ENCODE measurements around the gene PTGES. TPM values are rescaled to one million over a fixed set of nuclear protein-coding genes. Genes with fewer than 3 reads are reported as not detected.

PTGES gene
- total RNA-seq, 1 experiment from 2014 or later = 17.2 TPM

- Histone ChIP-seq H3K9me2 (ENCODE audit: insufficient read depth) (no peaks in the 10 kb centered on the region), H2AFZ (ENCODE audit: low read depth, low read length, poor library complexity, severe bottlenecking) (no peak overlapping the region), H4K20me1 (ENCODE audit: insufficient read depth) (no peaks in the 10 kb centered on the region), H3K4me1 (ENCODE audit: control insufficient read depth in 1 of 2, insufficient read depth in 2 of 2, low read length in 2 of 2) (no peaks in the 10 kb centered on the region), H3K27me3 (ENCODE audit: insufficient read depth, low read length) (no peaks in the 10 kb centered on the region), H3K79me2 (ENCODE audit: insufficient read depth, low read length) (no peaks in the 10 kb centered on the region), H3K4me2 (ENCODE audit: low read length) (no peak overlapping the region), H3K9me3 (ENCODE audit: control insufficient read depth in 1 of 2, insufficient read depth in 1 of 2, low read depth in 1 of 2, low read length in 2 of 2) (no peaks in the 10 kb centered on the region), H3K27ac (ENCODE audit: low read depth, low read length) (no peak overlapping the region), H3K9ac (ENCODE audit: low read length) (no peak overlapping the region), H3K4me3 (replicated peaks in 1 of 2; ENCODE audit: low read depth in 1 of 2, low read length in 2 of 2) (no peak overlapping the region), H3K36me3 (ENCODE audit: control insufficient read depth in 1 of 2, insufficient read depth in 2 of 2, low read length in 2 of 2) (no peaks in the 10 kb centered on the region)
- intact Hi-C loops (cut with micrococcal nuclease) = no loop called here
- DNase-seq (ENCODE audit: low read depth, low spot score) (no peak), ATAC-seq (no peak)
- RAD21 ChIA-PET (ENCODE audit: low non-redundant PET in 1 of 2, low total read pairs in 2 of 2, uncharacterized antibody in 2 of 2, unreplicated experiment in 2 of 2) = no interaction called here
- POLR2A ChIA-PET = no interaction called here
- CTCF ChIA-PET = no interaction called here
- no TSS peak for BruUV-seq (replicated peaks)
- TF ChIP-seq CEBPB (IDR thresholded peaks at IDR 0.05; ENCODE audit: low read depth) (no peak), EZH2phosphoT487 (IDR thresholded peaks at IDR 0.05; ENCODE audit: borderline replicate concordance) (no peak), ELF1 (IDR thresholded peaks at IDR 0.05; ENCODE audit: borderline replicate concordance, low read depth) (no peak), MAX (IDR thresholded peaks at IDR 0.05) (no peak), ATF3 (IDR thresholded peaks at IDR 0.05) (no peak), TCF7L2 (IDR thresholded peaks at IDR 0.05; ENCODE audit: borderline replicate concordance, extremely low read depth, insufficient read depth, insufficient read length) (no peak), SIN3A (IDR thresholded peaks at IDR 0.05; ENCODE audit: low read depth) (no peak)
Measured at GRCh38 chr9:129704807-129705206, 48.0 kb downstream of the PTGES start.

GRCh38 chr9:129703667-129704355 lies 49.0 kb downstream of the PTGES start:
- CTCF ChIA-PET = no interaction called here
- POLR2A ChIA-PET = no interaction called here
- Histone ChIP-seq H4K20me1 (ENCODE audit: insufficient read depth) (no peaks in the 10 kb centered on the region), H3K36me3 (ENCODE audit: control insufficient read depth in 1 of 2, insufficient read depth in 2 of 2, low read length in 2 of 2) (no peaks in the 10 kb centered on the region), H3K79me2 (ENCODE audit: insufficient read depth, low read length) (0 out of 2 replicates have a peak, but pooled peaks cover under 1% of the 10 kb centered on the region), H3K27ac (ENCODE audit: low read depth, low read length) (no peak overlapping the region), H3K9me2 (ENCODE audit: insufficient read depth) (no peaks in the 10 kb centered on the region), H2AFZ (ENCODE audit: low read depth, low read length, poor library complexity, severe bottlenecking) (no peak overlapping the region), H3K9ac (ENCODE audit: low read length) (no peak overlapping the region), H3K4me3 (replicated peaks in 1 of 2; ENCODE audit: low read depth in 1 of 2, low read length in 2 of 2) (no peak overlapping the region), H3K9me3 (ENCODE audit: control insufficient read depth in 1 of 2, insufficient read depth in 1 of 2, low read depth in 1 of 2, low read length in 2 of 2) (no peaks in the 10 kb centered on the region), H3K4me2 (ENCODE audit: low read length) (no peak overlapping the region), H3K4me1 (ENCODE audit: control insufficient read depth in 1 of 2, insufficient read depth in 2 of 2, low read length in 2 of 2) (no peaks in the 10 kb centered on the region), H3K27me3 (ENCODE audit: insufficient read depth, low read length) (no peaks in the 10 kb centered on the region)
- intact Hi-C loops (cut with micrococcal nuclease) = no loop called here
- TF ChIP-seq TCF7L2 (IDR thresholded peaks at IDR 0.05; ENCODE audit: borderline replicate concordance, extremely low read depth, insufficient read depth, insufficient read length) (no peak), SP1 (IDR thresholded peaks at IDR 0.05; ENCODE audit: low read depth) (no peak), CBX3 (IDR thresholded peaks at IDR 0.05; ENCODE audit: low read depth) (no peak)
- BruUV-seq (replicated peaks) = no TSS peak
- RAD21 ChIA-PET (ENCODE audit: low non-redundant PET in 1 of 2, low total read pairs in 2 of 2, uncharacterized antibody in 2 of 2, unreplicated experiment in 2 of 2) = no interaction called here
- DNase-seq (ENCODE audit: low read depth, low spot score) = no peak
- no peak for ATAC-seq

All from HCT116 (cell line).